A549 (cell line): Measurements from ENCODE around the gene TEPSIN. TPM values are rescaled to one million over a fixed set of nuclear protein-coding genes. Genes with fewer than 3 reads are reported as not detected.

Source experiments
- ATAC-seq, 2 experiments: fragments of 200-7000 bp in 1 of 2; fragments of >200 bp in 1 of 2; cut with Nextera tagmentation in 1 of 2; cut with Tn5 transposase in 1 of 2; 3 replicates each; pipeline versions ENCODE4 v1.8.0 to v1.9.1; 2018 to 2020; ENCODE audit warnings: mild to moderate bottlenecking in 1 of 2, moderate library complexity in 1 of 2
- CTCF ChIA-PET: fragments of 300-600 bp; sonication (Branson Sonifier 250); formaldehyde crosslinking; extraction: SDS; loops from one replicate; lab custom pipeline; 2021; ENCODE audit warnings: antibody characterized with exemption, inconsistent platforms; lab: Yijun Ruan, JAX
- POLR2A ChIA-PET: fragments of 350-600 bp; formaldehyde crosslinking; extraction: SDS; loops from one replicate; lab custom pipeline; 2021; ENCODE audit warnings: antibody characterized with exemption, inconsistent platforms; lab: Yijun Ruan, JAX
- DNase-seq, 2 experiments: peaks; one replicate each; pipeline versions ENCODE4 v3.0.0 to v3.0.0-alpha.2; 2011 to 2016; ENCODE audit warnings: low read depth in 1 of 2, low spot score in 1 of 2
- FAIRE-seq: peaks from 2 replicates; lab custom pipeline; 2011; peaks lifted over from hg19 to GRCh38; lab: Jason Lieb, UNC
- H3K27ac ChIP-seq, 2 experiments: fragments of >200 bp; sonication (Bioruptor Twin); formaldehyde crosslinking; 3 replicates each; pipeline ENCODE4 v1.5.1; 2016 to 2017
- H3K4me1 ChIP-seq: fragments of >200 bp; sonication (Bioruptor Twin); formaldehyde crosslinking; 3 replicates; pipeline ENCODE4 v1.6.1; 2016
- H3K4me2 ChIP-seq: fragments of >200 bp; sonication (Bioruptor Twin); formaldehyde crosslinking; 3 replicates; pipeline ENCODE4 v1.6.1; 2016
- H3K4me3 ChIP-seq: fragments of >200 bp; sonication (Bioruptor Twin); formaldehyde crosslinking; 3 replicates; pipeline ENCODE4 v1.5.1; 2016
- H3K9me3 ChIP-seq: fragments of >200 bp; sonication (Bioruptor Twin); formaldehyde crosslinking; 3 replicates; pipeline ENCODE4 v1.6.1; 2016
- BHLHE40 ChIP-seq: IDR thresholded peaks from 2 replicates; pipeline ENCODE4 v1.6.1; 2012; ENCODE audit warnings: low read depth, low read length, inconsistent platforms
- CBX2 ChIP-seq: fragments of 200-600 bp; sonication (generic); IDR thresholded peaks from 2 replicates; pipeline ENCODE4 v1.6.1; 2016; ENCODE audit warnings: low read depth, mild to moderate bottlenecking, borderline replicate concordance
- CBX8 ChIP-seq: fragments of 200-600 bp; sonication (generic); IDR thresholded peaks from 2 replicates; pipeline ENCODE4 v1.6.1; 2016
- EHMT2 ChIP-seq: fragments of 200-600 bp; sonication (generic); IDR thresholded peaks from 2 replicates; pipeline ENCODE4 v1.6.1; 2016; ENCODE audit warnings: antibody characterized with exemption, low read depth, mild to moderate bottlenecking, moderate library complexity
- ESRRA ChIP-seq: fragments of 150-350 bp; IDR thresholded peaks from 2 replicates; pipeline ENCODE4 v1.6.1; 2014; ENCODE audit warnings: mild to moderate bottlenecking, low read length, borderline replicate concordance
- HOXA7 ChIP-seq: fragments of 250-450 bp; sonication (Bioruptor Pico); IDR thresholded peaks from 2 replicates; pipeline ENCODE4 v1.5.0; 2020; ENCODE audit warnings: mild to moderate bottlenecking, moderate library complexity
- HOXB13 ChIP-seq: fragments of 250-450 bp; sonication (Bioruptor Pico); IDR thresholded peaks from 2 replicates; pipeline ENCODE4 v1.5.0; 2020; ENCODE audit warnings: low read depth, mild to moderate bottlenecking, moderate library complexity
- JUN ChIP-seq, 2 experiments: fragments of >200 bp; sonication (Bioruptor Twin); formaldehyde crosslinking; IDR thresholded peaks; 2 replicates in 1 of 2; 3 replicates in 1 of 2; pipeline ENCODE4 v1.6.1; 2016 to 2017
- MAZ ChIP-seq: fragments of 150-350 bp; IDR thresholded peaks from 2 replicates; pipeline ENCODE4 v1.6.1; 2014; ENCODE audit warnings: antibody characterized with exemption, low read depth, low read length, borderline replicate concordance
- PHF8 ChIP-seq: fragments of 200-600 bp; sonication (generic); IDR thresholded peaks from 2 replicates; pipeline ENCODE4 v1.6.1; 2016; ENCODE audit warnings: low read depth, mild to moderate bottlenecking, antibody characterized with exemption, moderate library complexity, borderline replicate concordance
- RCOR1 ChIP-seq: fragments of 150-350 bp; IDR thresholded peaks from 2 replicates; pipeline ENCODE4 v1.6.1; 2014; ENCODE audit warnings: antibody characterized with exemption, low read length, low read depth
- SMC3 ChIP-seq: fragments of >200 bp; sonication (Bioruptor Twin); formaldehyde crosslinking; IDR thresholded peaks from 3 replicates; pipeline ENCODE4 v1.6.1; 2018; ENCODE audit warnings: inconsistent platforms
- TP53 ChIP-seq: fragments of 250-450 bp; sonication (Bioruptor Pico); IDR thresholded peaks from 2 replicates; pipeline ENCODE4 v1.5.0; 2021; ENCODE audit warnings: mild to moderate bottlenecking, moderate library complexity
- USF2 ChIP-seq: fragments of 450-650 bp; IDR thresholded peaks from 2 replicates; pipeline ENCODE4 v1.6.1; 2014; ENCODE audit warnings: antibody characterized with exemption
- ZNF302 ChIP-seq: fragments of 250-450 bp; sonication (Bioruptor Pico); IDR thresholded peaks from 2 replicates; pipeline ENCODE4 v1.9.0; 2021; ENCODE audit warnings: inconsistent platforms, mild to moderate bottlenecking, moderate library complexity
- ZSCAN20 ChIP-seq: fragments of 250-450 bp; sonication (Bioruptor Pico); IDR thresholded peaks from 2 replicates; pipeline ENCODE4 v1.8.0; 2022; ENCODE audit warnings: mild to moderate bottlenecking, moderate library complexity
- WGBS: methylation state at CpG from one replicate; pipeline ENCODE4 v1.1.6; 2017; ENCODE audit errors: missing lambda C conversion rate; 5-methylcytosine and 5-hydroxymethylcytosine counted together
- polyA plus RNA-seq, 4 experiments: library from polyadenylated mRNA; depleted of rRNA in 3 of 4; stranded (reverse); fragments of >200 nt; fragmentation: RNase III in 1 of 4; extraction: RNeasy Plus Mini Kit Qiagen cat#74134 plus additional on column Dnase treatment in 1 of 4; gene quantifications; 2 replicates in 3 of 4; 3 replicates in 1 of 4; pipeline ENCODE4 v1.2.3, GENCODE V29; 2011 to 2017
- TF ChIP-seq, protein P1 (sequence below): IDR thresholded peaks from 2 replicates; pipeline ENCODE4 v1.6.1; 2012
- TF ChIP-seq, protein P2 (sequence below): fragments of 200-600 bp; sonication (generic); IDR thresholded peaks from 2 replicates; pipeline ENCODE4 v1.6.1; 2016; ENCODE audit warnings: antibody characterized with exemption, mild to moderate bottlenecking, moderate library complexity
- TF ChIP-seq, protein P3 (sequence below): IDR thresholded peaks from 2 replicates; pipeline ENCODE4 v1.6.1; 2012
- TF ChIP-seq, protein P4 (sequence below): fragments of >200 bp; sonication (Bioruptor Twin); formaldehyde crosslinking; IDR thresholded peaks from 2 replicates; pipeline ENCODE4 v1.6.1; 2016

The TEPSIN gene
- polyA plus RNA-seq, 2 of the 4 experiments (the other 2 are of a cell fraction): 12.5 to 31.3 TPM

GRCh38 chr17:81193470-81194224 lies 45.2 kb downstream of the TEPSIN start:
- POLR2A ChIA-PET: no interaction called here
- no peaks in the 10 kb centered on the region for H3K4me1 ChIP-seq

GRCh38 chr17:81193051-81193410 lies 45.8 kb downstream of the TEPSIN start:
- POLR2A ChIA-PET: no interaction called here
- DNase-seq (no peak), ATAC-seq (no peak)
- no peaks in the 10 kb centered on the region for H3K9me3 ChIP-seq
- H3K4me1 ChIP-seq: no peaks in the 10 kb centered on the region
- no peak overlapping the region for H3K4me2 ChIP-seq
- CTCF ChIA-PET: interaction anchor here (0.9 to 5.9 kb wide), 4 partner anchors 8 to 50 kb away, joined by 4 to 58 read pairs (median 8); no protein-coding TSS in a partner anchor
- 91% methylated on average over 14 of the region's 17 CpGs for WGBS
- H3K4me3 ChIP-seq: no peak overlapping the region
- TF ChIP-seq, protein P1, sequence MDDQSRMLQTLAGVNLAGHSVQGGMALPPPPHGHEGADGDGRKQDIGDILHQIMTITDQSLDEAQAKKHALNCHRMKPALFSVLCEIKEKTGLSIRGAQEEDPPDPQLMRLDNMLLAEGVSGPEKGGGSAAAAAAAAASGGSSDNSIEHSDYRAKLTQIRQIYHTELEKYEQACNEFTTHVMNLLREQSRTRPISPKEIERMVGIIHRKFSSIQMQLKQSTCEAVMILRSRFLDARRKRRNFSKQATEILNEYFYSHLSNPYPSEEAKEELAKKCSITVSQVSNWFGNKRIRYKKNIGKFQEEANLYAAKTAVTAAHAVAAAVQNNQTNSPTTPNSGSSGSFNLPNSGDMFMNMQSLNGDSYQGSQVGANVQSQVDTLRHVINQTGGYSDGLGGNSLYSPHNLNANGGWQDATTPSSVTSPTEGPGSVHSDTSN: no peak
- no peak for TF ChIP-seq SMC3
- TF ChIP-seq JUN (IDR thresholded peaks at IDR 0.05): no peak
- TF ChIP-seq ZSCAN20 (CRISPR knock-in tag): no peak
- no peak for TF ChIP-seq CBX2
- TF ChIP-seq TP53 (CRISPR knock-in tag): no peak
- TF ChIP-seq PHF8: no peak
- TF ChIP-seq CBX8: no peak
- TF ChIP-seq ESRRA: no peak
- TF ChIP-seq, protein P2, sequence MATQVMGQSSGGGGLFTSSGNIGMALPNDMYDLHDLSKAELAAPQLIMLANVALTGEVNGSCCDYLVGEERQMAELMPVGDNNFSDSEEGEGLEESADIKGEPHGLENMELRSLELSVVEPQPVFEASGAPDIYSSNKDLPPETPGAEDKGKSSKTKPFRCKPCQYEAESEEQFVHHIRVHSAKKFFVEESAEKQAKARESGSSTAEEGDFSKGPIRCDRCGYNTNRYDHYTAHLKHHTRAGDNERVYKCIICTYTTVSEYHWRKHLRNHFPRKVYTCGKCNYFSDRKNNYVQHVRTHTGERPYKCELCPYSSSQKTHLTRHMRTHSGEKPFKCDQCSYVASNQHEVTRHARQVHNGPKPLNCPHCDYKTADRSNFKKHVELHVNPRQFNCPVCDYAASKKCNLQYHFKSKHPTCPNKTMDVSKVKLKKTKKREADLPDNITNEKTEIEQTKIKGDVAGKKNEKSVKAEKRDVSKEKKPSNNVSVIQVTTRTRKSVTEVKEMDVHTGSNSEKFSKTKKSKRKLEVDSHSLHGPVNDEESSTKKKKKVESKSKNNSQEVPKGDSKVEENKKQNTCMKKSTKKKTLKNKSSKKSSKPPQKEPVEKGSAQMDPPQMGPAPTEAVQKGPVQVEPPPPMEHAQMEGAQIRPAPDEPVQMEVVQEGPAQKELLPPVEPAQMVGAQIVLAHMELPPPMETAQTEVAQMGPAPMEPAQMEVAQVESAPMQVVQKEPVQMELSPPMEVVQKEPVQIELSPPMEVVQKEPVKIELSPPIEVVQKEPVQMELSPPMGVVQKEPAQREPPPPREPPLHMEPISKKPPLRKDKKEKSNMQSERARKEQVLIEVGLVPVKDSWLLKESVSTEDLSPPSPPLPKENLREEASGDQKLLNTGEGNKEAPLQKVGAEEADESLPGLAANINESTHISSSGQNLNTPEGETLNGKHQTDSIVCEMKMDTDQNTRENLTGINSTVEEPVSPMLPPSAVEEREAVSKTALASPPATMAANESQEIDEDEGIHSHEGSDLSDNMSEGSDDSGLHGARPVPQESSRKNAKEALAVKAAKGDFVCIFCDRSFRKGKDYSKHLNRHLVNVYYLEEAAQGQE: no peak
- TF ChIP-seq, protein P3, sequence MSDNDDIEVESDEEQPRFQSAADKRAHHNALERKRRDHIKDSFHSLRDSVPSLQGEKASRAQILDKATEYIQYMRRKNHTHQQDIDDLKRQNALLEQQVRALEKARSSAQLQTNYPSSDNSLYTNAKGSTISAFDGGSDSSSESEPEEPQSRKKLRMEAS: no peak
- no peak for TF ChIP-seq BHLHE40
- no peak for TF ChIP-seq HOXB13 (CRISPR knock-in tag)
- TF ChIP-seq ZNF302: no peak
- TF ChIP-seq HOXA7: no peak
- no peak for TF ChIP-seq MAZ
- TF ChIP-seq USF2: no peak
- TF ChIP-seq, all 56 proteins: peak for 0
- no peak for FAIRE-seq
- H3K27ac ChIP-seq: no peak overlapping the region

More at GRCh38 chr17:81193470-81194224, 45.2 kb downstream of the TEPSIN start:
- DNase-seq: no peak
- no peak overlapping the region for H3K4me3 ChIP-seq
- no peak overlapping the region for H3K27ac ChIP-seq
- CTCF ChIA-PET: interaction anchor here (0.6 to 5.9 kb wide), 5 partner anchors 8 to 212 kb away, joined by 3 to 58 read pairs (median 4); no protein-coding TSS in a partner anchor
- no peak for TF ChIP-seq JUN (IDR thresholded peaks at IDR 0.05)
- no peak for TF ChIP-seq BHLHE40
- no peak for TF ChIP-seq RCOR1
- no peak for TF ChIP-seq EHMT2
- TF ChIP-seq, protein P4, sequence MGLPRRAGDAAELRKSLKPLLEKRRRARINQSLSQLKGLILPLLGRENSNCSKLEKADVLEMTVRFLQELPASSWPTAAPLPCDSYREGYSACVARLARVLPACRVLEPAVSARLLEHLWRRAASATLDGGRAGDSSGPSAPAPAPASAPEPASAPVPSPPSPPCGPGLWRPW: no peak
- TF ChIP-seq, all 56 proteins: peak for 0
- WGBS: 97% methylated on average over 37 of the region's 38 CpGs
- Histone ChIP-seq H3K9me3 (no peaks in the 10 kb centered on the region), H3K4me2 (no peak overlapping the region)
- no peak for FAIRE-seq
- ATAC-seq: no peak
